DOHH2 (cell line): Measurements from ENCODE around the gene GPC4.

Experiments used
- H3F3A ChIP-seq: fragments of 200-600 bp; sonication (generic), shearing (Covaris generic); 2 replicates; pipeline ENCODE4 v1.6.0; 2016; ENCODE audit warnings: antibody characterized with exemption, mild to moderate bottlenecking; ENCODE audit not compliant: control insufficient read depth, insufficient read depth
- H3K27ac ChIP-seq: fragments of 200-600 bp; sonication (generic); 2 replicates; pipeline ENCODE4 v1.5.1; 2014; ENCODE audit warnings: low read depth, mild to moderate bottlenecking, low read length, moderate library complexity
- H3K27me3 ChIP-seq: fragments of 200-600 bp; sonication (generic); 2 replicates; pipeline ENCODE4 v1.6.1; 2014; ENCODE audit warnings: mild to moderate bottlenecking, low read length, mixed read lengths; ENCODE audit not compliant: control insufficient read depth
- H3K36me3 ChIP-seq: fragments of 200-600 bp; sonication (generic); 2 replicates; pipeline ENCODE4 v1.6.1; 2014; ENCODE audit warnings: mild to moderate bottlenecking, low read length, moderate library complexity, mixed read lengths; ENCODE audit not compliant: control insufficient read depth
- H3K4me1 ChIP-seq: fragments of 200-600 bp; sonication (generic); 2 replicates; pipeline ENCODE4 v1.6.1; 2014; ENCODE audit warnings: mild to moderate bottlenecking, low read length, mixed read lengths; ENCODE audit not compliant: control insufficient read depth
- H3K4me2 ChIP-seq: fragments of 200-600 bp; sonication (generic); 2 replicates; pipeline ENCODE4 v1.6.0; 2014; ENCODE audit warnings: mild to moderate bottlenecking, low read length, moderate library complexity
- H3K4me3 ChIP-seq: fragments of 200-600 bp; sonication (generic); 2 replicates; pipeline ENCODE4 v1.5.1; 2014; ENCODE audit warnings: mild to moderate bottlenecking, low read length, mixed read lengths
- H3K79me2 ChIP-seq: fragments of 200-600 bp; sonication (generic); 2 replicates; pipeline ENCODE4 v1.6.1; 2014; ENCODE audit warnings: mild to moderate bottlenecking, low read length, mixed read lengths; ENCODE audit not compliant: control insufficient read depth
- H3K9me2 ChIP-seq: fragments of 200-600 bp; sonication (generic); replicated peaks from 2 replicates; pipeline ENCODE4 v1.6.1; 2014; ENCODE audit warnings: mild to moderate bottlenecking, low read length, mixed read lengths; ENCODE audit not compliant: control insufficient read depth
- H3K9me3 ChIP-seq: fragments of 200-600 bp; sonication (generic); 2 replicates; pipeline ENCODE4 v1.6.1; 2014; ENCODE audit warnings: antibody characterized with exemption, low read length, mixed read lengths; ENCODE audit not compliant: control insufficient read depth, insufficient read depth
- H4K20me1 ChIP-seq: fragments of 200-600 bp; sonication (generic); 2 replicates; pipeline ENCODE4 v1.6.0; 2014; ENCODE audit warnings: low read depth, mild to moderate bottlenecking, antibody characterized with exemption, low read length, moderate library complexity; ENCODE audit not compliant: control insufficient read depth, insufficient read depth
- EZH2phosphoT487 ChIP-seq: fragments of 200-600 bp; sonication (generic); IDR thresholded peaks from 2 replicates; pipeline ENCODE4 v1.6.1; 2017; ENCODE audit warnings: borderline replicate concordance, mild to moderate bottlenecking, antibody characterized with exemption, low read length, moderate library complexity, mixed read lengths
- TF ChIP-seq, protein P1 (sequence below): fragments of 200-600 bp; sonication (generic); IDR thresholded peaks from one replicate; pipeline ENCODE4 v1.5.1; 2014; ENCODE audit warnings: antibody characterized with exemption, mild to moderate bottlenecking, low read depth, low read length; ENCODE audit not compliant: poor library complexity, severe bottlenecking

GPC4 gene

DNA sequence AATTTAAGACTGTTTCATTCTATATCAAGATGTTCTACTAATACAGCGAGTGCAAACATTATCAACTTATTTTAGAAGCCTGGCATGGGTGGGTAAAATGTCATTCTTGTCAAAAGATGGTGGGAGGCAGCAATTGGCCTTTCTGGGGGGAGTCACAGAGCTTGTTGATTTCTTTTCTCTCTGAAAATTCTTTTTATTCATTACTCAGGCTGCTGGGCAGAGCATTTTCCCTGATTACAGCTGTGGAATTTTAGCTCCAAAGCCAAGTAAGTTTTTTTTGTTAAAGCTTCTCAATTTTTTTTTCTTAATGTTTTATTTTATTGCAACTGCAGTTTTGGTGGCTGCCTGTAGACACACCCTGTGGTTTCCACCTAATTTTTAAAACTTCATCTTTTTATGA, 50.4 kb downstream of the GPC4 start:
- peaks cover 60% of the 10 kb centered on the region for H3K4me1 ChIP-seq
- H3K36me3 ChIP-seq, result no peaks in the 10 kb centered on the region
- no peaks in the 10 kb centered on the region for H3K9me3 ChIP-seq
- peak overlapping the region; percentile 35 for H3K4me2 ChIP-seq
- no peak overlapping the region for H3K27ac ChIP-seq
- H3K27me3 ChIP-seq, result no peaks in the 10 kb centered on the region
- H3K4me3 ChIP-seq, result no peak overlapping the region
- no peaks in the 10 kb centered on the region for H3F3A ChIP-seq
- H4K20me1 ChIP-seq, result no peaks in the 10 kb centered on the region
- TF ChIP-seq, protein P1, sequence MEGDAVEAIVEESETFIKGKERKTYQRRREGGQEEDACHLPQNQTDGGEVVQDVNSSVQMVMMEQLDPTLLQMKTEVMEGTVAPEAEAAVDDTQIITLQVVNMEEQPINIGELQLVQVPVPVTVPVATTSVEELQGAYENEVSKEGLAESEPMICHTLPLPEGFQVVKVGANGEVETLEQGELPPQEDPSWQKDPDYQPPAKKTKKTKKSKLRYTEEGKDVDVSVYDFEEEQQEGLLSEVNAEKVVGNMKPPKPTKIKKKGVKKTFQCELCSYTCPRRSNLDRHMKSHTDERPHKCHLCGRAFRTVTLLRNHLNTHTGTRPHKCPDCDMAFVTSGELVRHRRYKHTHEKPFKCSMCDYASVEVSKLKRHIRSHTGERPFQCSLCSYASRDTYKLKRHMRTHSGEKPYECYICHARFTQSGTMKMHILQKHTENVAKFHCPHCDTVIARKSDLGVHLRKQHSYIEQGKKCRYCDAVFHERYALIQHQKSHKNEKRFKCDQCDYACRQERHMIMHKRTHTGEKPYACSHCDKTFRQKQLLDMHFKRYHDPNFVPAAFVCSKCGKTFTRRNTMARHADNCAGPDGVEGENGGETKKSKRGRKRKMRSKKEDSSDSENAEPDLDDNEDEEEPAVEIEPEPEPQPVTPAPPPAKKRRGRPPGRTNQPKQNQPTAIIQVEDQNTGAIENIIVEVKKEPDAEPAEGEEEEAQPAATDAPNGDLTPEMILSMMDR, result no peak
- no peak for TF ChIP-seq EZH2phosphoT487
- no peaks in the 10 kb centered on the region for H3K9me2 ChIP-seq
- peaks cover 3% of the 10 kb centered on the region; the same call in 1 of the 2 replicates for H3K79me2 ChIP-seq

DNA sequence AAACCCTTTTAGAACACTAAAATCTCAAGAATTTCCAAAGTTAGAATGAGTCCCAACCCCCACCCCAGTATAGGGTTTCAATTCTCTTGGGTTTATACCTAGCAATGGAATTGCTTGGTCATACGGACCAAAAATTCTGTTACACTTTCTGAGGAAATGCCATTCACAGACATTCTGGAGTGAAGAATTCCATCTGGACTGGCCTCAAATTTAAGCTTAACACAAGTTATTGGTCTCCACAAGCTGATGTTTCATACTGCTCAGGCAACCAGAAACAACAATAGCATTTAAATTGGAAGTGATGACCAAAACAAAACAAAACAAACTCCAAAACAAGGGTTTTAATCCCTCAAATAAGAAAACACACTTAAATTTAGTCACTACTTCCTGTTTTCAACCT, 51.1 kb downstream of the GPC4 start:
- Histone ChIP-seq H3F3A (no peaks in the 10 kb centered on the region), H3K4me1 (peaks cover 54% of the 10 kb centered on the region), H3K9me3 (no peaks in the 10 kb centered on the region), H3K27me3 (no peaks in the 10 kb centered on the region), H3K9me2 (no peaks in the 10 kb centered on the region), H3K27ac (no peak overlapping the region), H3K36me3 (no peaks in the 10 kb centered on the region), H3K79me2 (peaks cover 3% of the 10 kb centered on the region; the same call in 1 of the 2 replicates), H3K4me2 (peak overlapping the region; percentile 35), H4K20me1 (no peaks in the 10 kb centered on the region), H3K4me3 (no peak overlapping the region)
- TF ChIP-seq EZH2phosphoT487, result no peak
- TF ChIP-seq, protein P1, result no peak

DNA sequence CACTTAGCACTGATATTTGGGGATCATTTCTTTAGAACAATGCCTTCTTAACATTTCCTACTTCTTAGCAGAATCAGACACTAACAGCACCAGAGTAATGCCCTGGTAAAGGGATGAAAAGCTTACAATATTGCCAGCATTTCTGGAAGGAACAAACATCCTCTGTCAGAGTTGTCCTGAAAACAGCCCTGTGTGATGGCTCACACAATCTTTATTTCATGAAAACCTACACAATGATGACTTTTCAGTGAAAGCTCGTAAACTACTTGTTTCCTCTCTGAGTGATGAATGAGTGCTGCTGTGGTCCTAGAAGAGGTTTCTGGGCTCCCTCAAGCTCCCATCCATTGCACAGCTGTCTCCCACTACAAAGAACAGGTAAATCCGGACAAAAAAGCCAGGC, 52.8 kb downstream of the GPC4 start:
- TF ChIP-seq, protein P1, result no peak
- TF ChIP-seq EZH2phosphoT487, result no peak
- no peak overlapping the region for H3K4me3 ChIP-seq
- H3K27ac ChIP-seq, result no peak overlapping the region
- H3K9me2 ChIP-seq, result no peaks in the 10 kb centered on the region
- H4K20me1 ChIP-seq, result no peaks in the 10 kb centered on the region
- H3K36me3 ChIP-seq, result no peaks in the 10 kb centered on the region
- peaks cover 39% of the 10 kb centered on the region for H3K4me1 ChIP-seq
- H3K27me3 ChIP-seq, result no peaks in the 10 kb centered on the region
- no peaks in the 10 kb centered on the region for H3K9me3 ChIP-seq
- H3F3A ChIP-seq, result no peaks in the 10 kb centered on the region
- no peak overlapping the region for H3K4me2 ChIP-seq
- peaks cover 3% of the 10 kb centered on the region; the same call in 1 of the 2 replicates for H3K79me2 ChIP-seq
